Endothelial cell (in vitro differentiated cells): Measurements from ENCODE around the gene ADD1. TPM values are rescaled to one million over a fixed set of nuclear protein-coding genes. Genes with fewer than 3 reads are reported as not detected.
"Not testable (repeated sequence)": the region's sequence is repeated elsewhere in the genome, so short reads cannot be mapped to it uniquely, and the experiment has no call there.

Source experiments
- DNase-seq: peaks from one replicate; pipeline ENCODE4 v3.0.0; 2021; ENCODE audit warnings: low spot score
- H3K27ac Mint-ChIP-seq: one replicate; pipeline ENCODE4 v1.8.0; 2021; ENCODE audit warnings: mixed read lengths, inconsistent platforms; ENCODE audit not compliant: unreplicated experiment
- H3K27me3 Mint-ChIP-seq: one replicate; pipeline ENCODE4 v1.8.0; 2021; ENCODE audit warnings: mild to moderate bottlenecking, moderate library complexity, mixed read lengths, inconsistent platforms; ENCODE audit not compliant: unreplicated experiment
- H3K36me3 Mint-ChIP-seq: one replicate; pipeline ENCODE4 v1.8.0; 2021; ENCODE audit warnings: mild to moderate bottlenecking, low read depth, mixed read lengths, inconsistent platforms; ENCODE audit not compliant: unreplicated experiment
- H3K4me1 Mint-ChIP-seq: one replicate; pipeline ENCODE4 v1.8.0; 2021; ENCODE audit warnings: mild to moderate bottlenecking, mixed read lengths, inconsistent platforms; ENCODE audit not compliant: unreplicated experiment
- H3K4me3 Mint-ChIP-seq: one replicate; pipeline ENCODE4 v1.8.0; 2021; ENCODE audit warnings: mild to moderate bottlenecking, mixed read lengths, inconsistent platforms; ENCODE audit not compliant: unreplicated experiment
- H3K9me3 Mint-ChIP-seq: one replicate; pipeline ENCODE4 v1.8.0; 2021; ENCODE audit warnings: mixed read lengths, inconsistent platforms; ENCODE audit not compliant: unreplicated experiment
- CTCF ChIP-seq: fragments of 200-600 bp; sonication (generic); IDR thresholded peaks from one replicate; pipeline ENCODE4 v1.5.0; 2021; ENCODE audit warnings: antibody characterized with exemption; ENCODE audit not compliant: unreplicated experiment
- total RNA-seq: library from RNA; stranded (reverse); fragmentation: NEBNext Ultra II Directional; extraction: Animal tissue kit (Norgen Biotek cat#: 25700); gene quantifications from one replicate; pipeline ENCODE4 v1.2.1, GENCODE V29; 2021; ENCODE audit not compliant: unreplicated experiment

The ADD1 gene
- total RNA-seq, 1 donor from 2014 or later, result 337 TPM

DNA sequence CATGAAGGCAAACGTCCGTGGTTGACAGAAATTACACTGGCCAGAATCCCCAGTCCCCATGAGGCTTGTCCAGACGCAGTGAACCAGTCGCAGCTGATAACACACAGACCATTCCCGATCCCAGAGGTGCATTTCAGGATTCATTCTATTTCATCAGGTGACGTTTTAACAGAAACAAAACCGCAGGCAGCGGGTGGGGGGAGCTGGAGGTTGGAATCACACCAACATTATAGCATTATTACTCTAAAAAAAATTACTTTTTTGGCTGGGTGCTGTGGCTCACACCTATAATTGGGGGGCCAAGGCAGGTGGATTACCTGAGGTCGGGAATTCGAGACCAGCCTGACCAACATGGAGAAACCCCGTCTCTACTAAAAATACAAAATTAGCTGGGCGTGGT, 94.3 kb downstream of the ADD1 start:
- Mint-ChIP-seq H3K27me3 (peaks cover 6% of the 10 kb centered on the region), H3K4me3 (peak overlapping the region; percentile 79)

DNA sequence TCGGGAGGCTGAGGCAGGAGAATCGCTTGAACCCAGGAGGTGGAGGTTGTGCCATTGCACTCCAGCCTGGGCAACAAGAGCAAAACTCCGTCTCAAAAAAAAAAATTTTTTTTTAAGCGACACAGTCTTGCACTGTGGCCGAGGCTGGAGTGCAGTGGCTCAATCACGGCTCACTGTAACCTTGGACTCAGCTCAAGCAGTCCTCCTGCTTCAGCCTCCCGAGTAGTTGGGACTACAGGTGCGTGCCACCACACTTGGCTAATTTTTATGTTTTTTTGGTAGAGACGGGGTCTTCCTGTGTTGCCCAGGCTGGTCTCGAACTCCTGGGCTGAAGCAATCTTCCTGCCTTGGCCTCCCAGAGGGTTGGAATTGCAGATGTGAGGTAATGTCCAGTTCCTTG, 94.8 kb downstream of the ADD1 start:
- DNase-seq, H3K27ac Mint-ChIP-seq, H3K4me1 Mint-ChIP-seq, H3K27me3 Mint-ChIP-seq, H3K9me3 Mint-ChIP-seq, H3K4me3 Mint-ChIP-seq: not testable (repeated sequence)
- H3K36me3 Mint-ChIP-seq, result peaks cover 26% of the 10 kb centered on the region

More for the DNA sequence above, 94.3 kb downstream of the ADD1 start:
- Mint-ChIP-seq H3K9me3 (no peaks in the 10 kb centered on the region), H3K4me1 (peaks cover 7% of the 10 kb centered on the region), H3K27ac (no peak overlapping the region), H3K36me3 (peaks cover 29% of the 10 kb centered on the region)
- TF ChIP-seq CTCF, result no peak
- DNase-seq, result no peak

DNA sequence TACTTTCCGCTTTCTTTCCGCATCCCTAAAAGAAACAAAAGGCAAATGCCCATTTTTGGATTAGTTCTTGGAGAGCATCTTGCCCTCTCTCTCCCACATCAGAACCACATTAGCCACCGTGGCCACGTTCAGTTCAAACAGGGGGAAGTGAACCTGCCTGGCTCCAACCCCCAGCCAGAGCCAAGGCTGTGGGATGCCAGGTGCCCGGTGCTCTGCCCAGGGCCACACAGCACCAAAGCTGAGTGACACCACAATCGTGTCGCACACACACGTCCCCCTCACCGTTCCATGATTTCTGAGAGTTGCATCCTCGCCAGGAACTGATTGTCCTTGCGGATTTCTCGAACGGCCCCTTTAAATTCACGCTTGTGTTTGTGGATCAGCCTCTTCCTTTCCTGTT, 95.3 kb downstream of the ADD1 start:
- peak overlapping the region; percentile 78 for H3K4me3 Mint-ChIP-seq
- peaks cover 26% of the 10 kb centered on the region for H3K36me3 Mint-ChIP-seq

GRCh38 chr4:2939383-2940243, 96.0 kb downstream of the ADD1 start:
- no peaks in the 10 kb centered on the region for H3K9me3 Mint-ChIP-seq
- peaks cover 26% of the 10 kb centered on the region for H3K36me3 Mint-ChIP-seq
- no peak for DNase-seq
- H3K27ac Mint-ChIP-seq, result peak overlapping the region; percentile 6
- peak overlapping the region; percentile 78 for H3K4me3 Mint-ChIP-seq
- peaks cover 4% of the 10 kb centered on the region for H3K4me1 Mint-ChIP-seq
- peaks cover 7% of the 10 kb centered on the region for H3K27me3 Mint-ChIP-seq
- no peak for TF ChIP-seq CTCF

More for the DNA sequence above, 95.3 kb downstream of the ADD1 start:
- H3K27me3 Mint-ChIP-seq, result peaks cover 3% of the 10 kb centered on the region
- TF ChIP-seq CTCF, result no peak
- H3K4me1 Mint-ChIP-seq, result peaks cover 4% of the 10 kb centered on the region
- no peak for DNase-seq
- H3K27ac Mint-ChIP-seq, result peak overlapping the region; percentile 6
- H3K9me3 Mint-ChIP-seq, result no peaks in the 10 kb centered on the region

DNA sequence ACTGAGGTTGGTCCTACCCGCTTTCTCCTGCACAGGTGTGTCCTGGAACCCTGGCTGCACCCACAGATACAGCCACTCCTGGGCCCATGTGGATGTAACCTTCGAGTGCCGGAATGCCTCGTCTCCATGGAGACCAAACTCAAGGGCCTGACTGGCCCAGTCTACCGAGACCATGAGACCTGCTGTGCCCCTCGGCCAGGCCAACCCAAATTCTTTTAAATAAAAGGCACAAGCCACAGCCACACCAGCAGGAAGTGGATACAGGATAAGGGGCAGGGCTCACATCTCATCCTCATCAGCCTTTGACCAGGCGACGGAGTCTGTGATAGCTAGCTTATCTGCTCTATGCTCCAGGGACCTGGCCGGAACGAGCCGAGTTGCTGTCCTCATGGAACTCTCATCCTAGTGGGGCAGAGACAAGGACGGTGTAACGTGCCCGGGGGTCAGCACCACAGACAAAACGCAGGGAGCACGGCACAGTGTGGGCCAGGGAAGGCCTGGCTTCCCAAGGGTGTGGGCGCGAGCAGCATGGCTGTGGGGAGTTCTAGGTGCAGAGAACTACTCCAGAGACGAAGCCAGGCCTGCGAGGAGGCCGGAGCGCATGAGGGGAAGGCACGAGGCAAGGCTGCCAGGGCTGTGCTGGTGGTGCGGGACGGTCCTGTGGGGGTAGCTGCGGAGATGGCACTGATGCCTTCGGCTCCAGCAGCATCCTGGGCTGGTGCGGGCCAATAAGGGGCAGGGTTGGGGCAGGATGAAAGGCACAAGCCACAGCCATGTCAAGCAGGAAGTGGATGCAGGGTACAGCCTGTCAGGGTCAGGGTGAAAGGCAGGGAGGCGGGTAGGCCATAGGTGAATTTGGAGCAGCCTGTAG, 96.9 kb downstream of the ADD1 start:
- no peak overlapping the region for H3K4me3 Mint-ChIP-seq
- H3K9me3 Mint-ChIP-seq, result no peaks in the 10 kb centered on the region
- TF ChIP-seq CTCF, result no peak
- no peak overlapping the region for H3K27ac Mint-ChIP-seq
- peaks cover 2% of the 10 kb centered on the region for H3K4me1 Mint-ChIP-seq
- peaks cover 6% of the 10 kb centered on the region for H3K27me3 Mint-ChIP-seq
- DNase-seq, result no peak
- peaks cover 26% of the 10 kb centered on the region for H3K36me3 Mint-ChIP-seq
